WTC11 (cell line): ENCODE data around the gene MCHR2.

Source experiments
- TF ChIP-seq, protein P1 (sequence below): fragments of 200-600 bp; IDR thresholded peaks from 2 replicates; pipeline ENCODE4 v1.8.0; 2022; ENCODE audit warnings: antibody characterized with exemption
- TF ChIP-seq, protein P2 (sequence below): sonication (generic); formaldehyde crosslinking; IDR thresholded peaks from 2 replicates; pipeline ENCODE4 v1.8.0; 2022; ENCODE audit warnings: mild to moderate bottlenecking, missing genetic modification reagents
- TF ChIP-seq, protein P3 (sequence below): sonication (generic); formaldehyde crosslinking; conservative IDR thresholded peaks from 2 replicates; pipeline ENCODE4 v1.8.1; 2023; ENCODE audit warnings: mild to moderate bottlenecking, low read depth, missing genetic modification reagents, moderate library complexity

DNA sequence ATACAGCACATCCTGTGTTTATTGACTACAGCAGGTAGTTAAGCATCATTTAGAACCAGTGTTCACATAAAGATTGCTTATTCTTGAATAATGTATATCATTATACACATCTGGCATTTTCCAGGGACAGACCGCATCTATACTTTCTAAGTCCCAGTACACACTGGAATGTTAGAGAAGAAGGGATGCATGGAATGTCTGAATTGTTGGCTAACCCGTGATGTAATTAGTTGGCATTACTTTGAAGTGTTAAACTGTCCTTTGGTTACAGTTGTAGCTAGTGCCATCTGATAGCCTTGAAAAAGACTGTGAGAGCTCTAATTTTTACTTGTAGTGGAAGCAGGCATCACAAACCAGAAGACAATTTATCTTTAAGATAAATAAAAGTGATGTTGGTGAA is 29.8 kb upstream of the MCHR2 start:
- TF ChIP-seq, protein P1, sequence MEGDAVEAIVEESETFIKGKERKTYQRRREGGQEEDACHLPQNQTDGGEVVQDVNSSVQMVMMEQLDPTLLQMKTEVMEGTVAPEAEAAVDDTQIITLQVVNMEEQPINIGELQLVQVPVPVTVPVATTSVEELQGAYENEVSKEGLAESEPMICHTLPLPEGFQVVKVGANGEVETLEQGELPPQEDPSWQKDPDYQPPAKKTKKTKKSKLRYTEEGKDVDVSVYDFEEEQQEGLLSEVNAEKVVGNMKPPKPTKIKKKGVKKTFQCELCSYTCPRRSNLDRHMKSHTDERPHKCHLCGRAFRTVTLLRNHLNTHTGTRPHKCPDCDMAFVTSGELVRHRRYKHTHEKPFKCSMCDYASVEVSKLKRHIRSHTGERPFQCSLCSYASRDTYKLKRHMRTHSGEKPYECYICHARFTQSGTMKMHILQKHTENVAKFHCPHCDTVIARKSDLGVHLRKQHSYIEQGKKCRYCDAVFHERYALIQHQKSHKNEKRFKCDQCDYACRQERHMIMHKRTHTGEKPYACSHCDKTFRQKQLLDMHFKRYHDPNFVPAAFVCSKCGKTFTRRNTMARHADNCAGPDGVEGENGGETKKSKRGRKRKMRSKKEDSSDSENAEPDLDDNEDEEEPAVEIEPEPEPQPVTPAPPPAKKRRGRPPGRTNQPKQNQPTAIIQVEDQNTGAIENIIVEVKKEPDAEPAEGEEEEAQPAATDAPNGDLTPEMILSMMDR = no peak
- TF ChIP-seq, protein P2, sequence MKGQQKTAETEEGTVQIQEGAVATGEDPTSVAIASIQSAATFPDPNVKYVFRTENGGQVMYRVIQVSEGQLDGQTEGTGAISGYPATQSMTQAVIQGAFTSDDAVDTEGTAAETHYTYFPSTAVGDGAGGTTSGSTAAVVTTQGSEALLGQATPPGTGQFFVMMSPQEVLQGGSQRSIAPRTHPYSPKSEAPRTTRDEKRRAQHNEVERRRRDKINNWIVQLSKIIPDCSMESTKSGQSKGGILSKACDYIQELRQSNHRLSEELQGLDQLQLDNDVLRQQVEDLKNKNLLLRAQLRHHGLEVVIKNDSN (CRISPR knock-in tag) = no peak
- TF ChIP-seq, protein P3, sequence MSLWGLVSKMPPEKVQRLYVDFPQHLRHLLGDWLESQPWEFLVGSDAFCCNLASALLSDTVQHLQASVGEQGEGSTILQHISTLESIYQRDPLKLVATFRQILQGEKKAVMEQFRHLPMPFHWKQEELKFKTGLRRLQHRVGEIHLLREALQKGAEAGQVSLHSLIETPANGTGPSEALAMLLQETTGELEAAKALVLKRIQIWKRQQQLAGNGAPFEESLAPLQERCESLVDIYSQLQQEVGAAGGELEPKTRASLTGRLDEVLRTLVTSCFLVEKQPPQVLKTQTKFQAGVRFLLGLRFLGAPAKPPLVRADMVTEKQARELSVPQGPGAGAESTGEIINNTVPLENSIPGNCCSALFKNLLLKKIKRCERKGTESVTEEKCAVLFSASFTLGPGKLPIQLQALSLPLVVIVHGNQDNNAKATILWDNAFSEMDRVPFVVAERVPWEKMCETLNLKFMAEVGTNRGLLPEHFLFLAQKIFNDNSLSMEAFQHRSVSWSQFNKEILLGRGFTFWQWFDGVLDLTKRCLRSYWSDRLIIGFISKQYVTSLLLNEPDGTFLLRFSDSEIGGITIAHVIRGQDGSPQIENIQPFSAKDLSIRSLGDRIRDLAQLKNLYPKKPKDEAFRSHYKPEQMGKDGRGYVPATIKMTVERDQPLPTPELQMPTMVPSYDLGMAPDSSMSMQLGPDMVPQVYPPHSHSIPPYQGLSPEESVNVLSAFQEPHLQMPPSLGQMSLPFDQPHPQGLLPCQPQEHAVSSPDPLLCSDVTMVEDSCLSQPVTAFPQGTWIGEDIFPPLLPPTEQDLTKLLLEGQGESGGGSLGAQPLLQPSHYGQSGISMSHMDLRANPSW = no peak
